Measurements from ENCODE around the gene ZNF747. TPM values are rescaled to one million over a fixed set of nuclear protein-coding genes. Genes with fewer than 3 reads are reported as not detected.
"Not testable (repeated sequence)": the region's sequence is repeated elsewhere in the genome, so short reads cannot be mapped to it uniquely, and the experiment has no call there.

The ZNF747 gene
- total RNA-seq, 1 donor from 2014 or later: 12.7 TPM

DNA sequence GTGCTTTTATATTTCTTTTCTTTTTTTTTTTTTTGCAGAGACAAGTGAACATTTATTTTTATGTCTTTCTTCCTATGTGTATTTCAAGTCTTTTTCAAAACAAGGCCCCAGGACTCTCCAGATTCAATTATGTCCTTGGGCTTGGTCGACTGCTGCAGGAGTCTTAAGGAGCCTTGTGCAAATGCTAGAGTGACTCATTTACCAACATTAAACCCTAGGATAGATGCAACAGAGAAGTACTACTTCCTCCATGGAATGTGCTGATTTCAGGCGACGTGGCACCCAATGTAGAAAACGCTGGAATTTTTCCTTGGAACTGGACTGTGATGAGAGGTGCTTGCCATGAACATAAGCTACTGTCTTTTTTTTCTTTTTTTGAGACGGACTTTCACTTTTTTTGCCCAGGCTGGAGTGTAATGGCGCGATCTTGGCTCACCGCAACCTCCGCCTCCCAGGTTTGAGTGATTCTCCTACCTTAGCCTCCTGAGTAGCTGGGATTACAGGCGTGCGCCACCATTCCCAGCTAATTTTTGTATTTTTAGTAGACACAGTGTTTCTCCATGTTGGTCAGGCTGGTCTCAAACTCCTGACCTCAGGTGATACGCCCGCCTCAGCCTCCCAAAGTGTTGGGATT lies 1.9 kb upstream of the ZNF747 start:
- DNase-seq (ENCODE audit: low spot score); ATAC-seq; intact Hi-C loops (cut with DNase I): not testable (repeated sequence)

DNA sequence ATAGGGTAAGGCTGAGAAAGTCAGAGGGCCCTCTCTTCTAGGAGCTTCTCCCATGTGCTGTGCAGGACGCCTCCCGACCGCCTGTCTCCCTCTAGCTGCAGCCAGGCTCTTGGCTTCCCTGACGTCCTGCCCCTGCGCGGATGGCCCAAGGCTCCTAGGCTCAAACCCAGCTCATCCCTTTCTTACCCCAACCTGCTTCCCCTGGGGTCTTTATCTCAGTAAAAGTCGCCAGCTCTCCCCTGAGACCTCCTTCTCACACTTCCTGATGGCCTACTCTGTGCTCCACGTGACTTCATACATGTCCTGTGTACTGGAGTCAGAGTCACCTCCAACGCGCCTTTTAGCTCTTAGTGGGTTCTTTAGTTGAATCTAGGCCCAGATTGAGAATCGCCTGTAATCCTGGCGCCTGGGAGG lies 1.1 kb upstream of the ZNF747 start:
- ATAC-seq (peak; percentile 87), DNase-seq (ENCODE audit: low spot score) (peak; percentile 82)
- intact Hi-C loops (cut with DNase I): no loop called here

DNA sequence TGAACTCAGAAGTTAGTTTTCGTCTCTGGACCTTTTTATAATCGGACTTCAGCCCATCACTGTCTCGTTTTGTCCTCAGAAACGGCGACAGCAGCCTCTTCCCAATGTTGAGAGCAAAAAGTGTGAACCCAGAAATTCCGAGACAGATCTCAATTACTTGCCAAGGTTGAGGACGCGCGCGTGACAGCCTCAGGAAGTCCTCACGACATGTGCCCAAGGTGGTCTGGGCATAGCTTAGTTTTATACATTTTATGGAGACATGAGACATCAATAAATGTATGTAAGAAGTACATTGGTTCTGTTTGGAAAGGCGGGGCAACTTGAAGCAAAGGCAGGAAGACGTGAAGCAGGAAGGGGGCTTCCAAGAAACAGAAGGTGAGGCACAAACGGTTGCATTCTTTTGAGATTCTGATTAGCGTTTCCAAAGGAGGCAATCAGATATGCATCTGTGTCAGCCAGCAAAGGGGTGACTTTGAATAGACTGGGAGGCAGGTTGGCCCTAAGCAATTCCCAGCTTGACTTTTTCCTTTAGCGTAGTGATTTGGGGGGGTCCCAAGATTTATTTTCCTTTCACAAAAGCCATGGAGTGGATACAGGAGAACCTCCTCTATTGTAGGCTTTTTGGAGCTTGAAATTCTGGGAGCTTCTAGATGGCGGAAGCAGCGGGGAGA lies 583 bp upstream of the ZNF747 start:
- DNase-seq (ENCODE audit: low spot score) (no peak), ATAC-seq (peak; percentile 19)
- intact Hi-C loops (cut with DNase I): no loop called here

DNA sequence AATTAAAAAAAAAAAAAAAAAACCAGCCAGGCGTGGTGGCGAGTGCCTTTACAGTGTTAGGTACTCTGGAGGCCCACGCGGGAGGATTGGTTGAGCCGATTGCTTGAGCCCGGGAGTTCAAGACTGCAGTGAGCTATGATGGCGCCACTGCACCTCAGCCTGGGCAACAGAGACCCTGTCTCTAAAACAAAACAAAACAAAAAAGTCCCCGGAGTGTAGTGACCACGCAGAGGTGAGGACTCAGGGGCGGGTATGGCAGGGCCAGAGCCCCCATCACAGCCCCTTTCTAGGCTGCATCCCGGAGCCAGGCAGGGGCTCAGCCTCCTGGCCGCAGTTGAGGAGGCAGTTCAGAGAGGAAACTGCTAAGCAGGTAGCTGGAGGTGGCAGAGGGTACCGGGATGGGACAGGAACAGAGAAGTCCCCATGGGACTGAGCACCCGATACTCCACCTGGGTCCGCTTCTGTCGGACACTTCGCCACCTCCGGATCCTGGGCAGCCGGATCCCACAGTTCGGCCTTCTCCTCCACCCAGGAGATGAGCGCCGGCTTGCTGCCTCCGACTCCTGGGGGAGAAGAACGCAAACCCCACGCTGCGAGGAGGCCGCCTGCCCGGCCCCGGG lies 800 bp downstream of the ZNF747 start:
- intact Hi-C loops (cut with DNase I): no loop called here
- ATAC-seq: no peak

DNA sequence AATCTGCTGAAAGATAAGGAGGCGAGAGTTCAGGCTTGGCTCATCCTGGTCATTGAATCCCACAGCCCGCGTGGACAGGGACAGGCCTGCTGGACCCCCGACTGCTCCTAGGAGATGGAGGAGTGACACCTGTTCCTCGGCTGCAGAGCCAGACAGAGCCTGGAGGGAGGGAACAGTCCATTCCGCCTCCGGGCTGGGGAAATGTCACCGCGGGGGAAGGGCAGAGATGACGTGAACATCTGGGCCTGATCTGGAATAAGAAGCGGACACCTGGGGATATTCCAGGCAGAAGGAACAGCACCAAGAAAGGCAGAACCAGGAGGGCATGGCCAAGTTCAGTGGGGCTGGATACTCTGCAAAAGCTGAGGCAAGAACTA lies 1.5 kb downstream of the ZNF747 start:
- DNase-seq (ENCODE audit: low spot score): no peak
- ATAC-seq: no peak
- intact Hi-C loops (cut with DNase I): no loop called here

More for the DNA sequence above, 800 bp downstream of the ZNF747 start:
- DNase-seq (ENCODE audit: low spot score): no peak

DNA sequence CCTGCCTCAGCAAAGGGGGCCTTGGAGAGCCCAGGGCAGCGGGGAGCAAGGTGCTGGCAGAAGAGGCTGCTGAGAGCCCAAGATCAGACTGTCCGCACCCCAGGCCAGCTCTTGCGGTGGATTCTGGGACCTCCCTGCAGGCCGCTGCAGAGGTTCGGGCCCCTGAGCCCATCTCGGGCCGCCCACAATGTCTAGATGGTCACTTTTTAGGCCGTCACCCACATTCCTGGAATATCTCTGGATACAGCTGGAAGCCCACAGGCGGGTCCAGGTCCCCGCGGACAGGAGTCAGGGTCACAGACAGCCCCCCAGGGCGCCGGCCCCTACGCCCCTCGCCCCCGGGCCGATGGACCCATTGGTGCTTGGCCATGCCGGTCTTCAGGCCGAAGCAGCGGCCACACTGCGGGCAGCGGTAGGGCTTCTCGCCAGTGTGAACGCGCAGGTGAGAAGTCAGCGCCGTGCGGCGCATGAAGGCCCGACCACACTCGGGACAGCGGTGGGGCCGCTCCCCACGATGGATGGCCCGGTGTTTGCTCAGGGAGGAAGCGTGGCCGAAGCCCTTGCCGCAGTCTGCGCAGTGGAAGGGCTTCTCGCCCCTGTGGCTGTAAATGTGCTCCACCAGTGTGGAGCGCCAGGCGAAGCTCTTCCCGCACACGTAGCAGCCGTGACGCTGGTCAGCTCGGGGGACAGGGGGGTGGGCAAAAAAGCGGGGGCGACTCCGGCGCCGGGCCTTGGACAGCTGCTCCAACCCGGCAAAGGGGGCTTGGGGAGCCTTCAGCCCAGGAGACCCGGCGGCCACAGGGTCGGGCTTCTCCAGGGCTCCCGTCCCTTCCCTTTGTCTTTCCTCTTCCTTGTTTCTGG lies 2.1 kb downstream of the ZNF747 start:
- intact Hi-C loops (cut with DNase I): no loop called here
- DNase-seq (ENCODE audit: low spot score) (no peak), ATAC-seq (no peak)

DNA sequence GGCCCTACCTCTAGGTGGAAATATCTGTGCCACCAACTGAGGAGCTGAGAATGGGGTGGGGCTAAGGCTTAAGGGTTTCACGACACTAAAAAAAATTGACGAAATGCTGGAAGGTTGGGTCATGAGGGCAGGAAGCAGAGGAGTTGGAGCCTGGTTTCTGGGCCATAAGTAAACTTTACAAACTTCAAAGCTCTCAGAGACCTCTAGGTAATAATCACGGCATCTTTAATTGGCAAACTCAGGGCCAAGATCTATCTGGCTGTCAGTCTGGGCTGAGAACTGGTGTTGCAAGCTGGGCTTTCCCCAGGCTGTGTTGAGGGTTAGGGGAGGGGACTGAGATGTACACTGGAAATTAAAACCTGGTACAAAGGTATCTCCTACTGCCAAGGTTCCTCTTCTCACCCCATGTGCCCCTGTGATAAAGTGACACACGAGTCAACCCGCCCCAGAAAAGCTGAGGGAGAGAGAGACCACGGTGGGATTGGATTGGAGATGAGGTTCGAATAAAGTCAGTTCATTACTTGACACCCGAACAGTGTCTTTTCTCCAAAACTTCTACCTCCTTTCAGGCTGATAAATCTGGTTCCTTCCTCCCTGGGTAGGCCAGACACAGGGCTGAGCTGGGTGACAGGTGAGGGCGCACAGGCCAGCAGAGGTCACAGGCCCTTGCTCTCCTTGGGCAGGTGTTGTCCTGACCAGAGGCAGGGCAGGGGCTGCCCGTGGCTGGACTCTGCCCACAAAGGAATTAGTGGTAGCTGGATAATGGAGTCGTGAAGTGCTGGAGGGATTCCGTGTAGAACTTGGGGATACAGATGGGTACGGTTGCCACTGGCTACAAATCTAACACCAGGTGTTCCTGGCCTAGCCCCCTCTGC lies 4.3 kb downstream of the ZNF747 start:
- no peak for ATAC-seq
- intact Hi-C loops (cut with DNase I): no loop called here
- DNase-seq (ENCODE audit: low spot score): no peak

DNA sequence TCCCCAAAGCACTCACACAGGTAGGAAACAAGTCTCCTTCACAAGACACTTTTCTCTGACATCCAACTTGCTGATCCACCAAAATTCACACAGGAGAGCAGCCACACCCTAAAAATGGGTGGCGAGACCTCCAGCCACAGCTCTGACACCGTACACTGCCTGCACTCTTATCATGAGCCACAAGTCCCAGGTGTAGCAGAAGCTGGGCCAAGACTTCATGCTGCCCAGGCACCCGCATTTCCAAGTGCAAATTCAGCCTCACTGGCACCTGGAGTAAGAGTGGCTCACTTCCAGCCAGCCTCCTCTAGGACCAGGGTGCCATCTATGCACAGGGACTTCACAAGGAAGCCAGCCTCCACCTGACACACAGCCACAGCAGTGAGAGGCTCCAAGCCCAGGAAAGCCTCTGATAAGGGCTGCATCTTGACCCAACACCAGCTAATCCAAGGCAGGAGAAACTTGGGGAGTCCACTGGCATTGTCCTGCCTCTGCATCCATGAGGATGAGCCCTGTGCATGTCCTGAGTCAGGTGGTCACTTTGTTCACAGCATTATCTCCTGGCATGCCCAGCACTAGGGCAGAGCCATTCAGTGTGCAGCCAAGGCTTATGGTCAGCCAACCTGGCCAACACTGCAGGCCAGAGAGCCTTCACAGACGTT lies 5.7 kb downstream of the ZNF747 start:
- intact Hi-C loops (cut with DNase I): no loop called here
- DNase-seq (ENCODE audit: low spot score): no peak
- no peak for ATAC-seq

DNA sequence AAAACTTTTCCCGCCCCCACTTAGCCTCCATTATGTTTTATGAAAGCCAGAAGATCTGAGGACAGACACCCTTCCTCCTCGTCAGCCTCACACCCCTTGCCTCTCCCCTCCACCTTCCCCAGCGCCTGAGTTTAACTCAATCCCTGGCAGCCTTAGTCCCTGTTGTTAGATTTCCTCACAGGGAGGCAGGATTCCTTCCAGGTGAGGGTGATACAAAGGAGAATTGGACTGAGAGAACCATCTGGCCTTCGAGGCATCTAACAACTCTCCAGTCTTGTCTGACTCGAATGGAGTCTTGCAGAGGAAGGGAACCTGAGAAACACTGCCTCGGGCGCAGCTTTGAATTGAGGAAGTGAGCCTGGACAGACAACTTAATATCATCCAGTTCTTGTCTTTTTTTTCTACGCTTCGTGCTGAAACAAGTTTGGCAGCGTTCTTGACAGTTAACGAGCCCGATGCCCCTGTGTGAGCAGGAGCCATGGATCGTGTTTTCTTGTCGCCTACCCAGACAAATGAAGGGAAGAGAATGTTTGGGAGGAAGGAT lies 7.0 kb downstream of the ZNF747 start:
- ATAC-seq (no peak), DNase-seq (ENCODE audit: low spot score) (no peak)
- intact Hi-C loops (cut with DNase I): no loop called here

DNA sequence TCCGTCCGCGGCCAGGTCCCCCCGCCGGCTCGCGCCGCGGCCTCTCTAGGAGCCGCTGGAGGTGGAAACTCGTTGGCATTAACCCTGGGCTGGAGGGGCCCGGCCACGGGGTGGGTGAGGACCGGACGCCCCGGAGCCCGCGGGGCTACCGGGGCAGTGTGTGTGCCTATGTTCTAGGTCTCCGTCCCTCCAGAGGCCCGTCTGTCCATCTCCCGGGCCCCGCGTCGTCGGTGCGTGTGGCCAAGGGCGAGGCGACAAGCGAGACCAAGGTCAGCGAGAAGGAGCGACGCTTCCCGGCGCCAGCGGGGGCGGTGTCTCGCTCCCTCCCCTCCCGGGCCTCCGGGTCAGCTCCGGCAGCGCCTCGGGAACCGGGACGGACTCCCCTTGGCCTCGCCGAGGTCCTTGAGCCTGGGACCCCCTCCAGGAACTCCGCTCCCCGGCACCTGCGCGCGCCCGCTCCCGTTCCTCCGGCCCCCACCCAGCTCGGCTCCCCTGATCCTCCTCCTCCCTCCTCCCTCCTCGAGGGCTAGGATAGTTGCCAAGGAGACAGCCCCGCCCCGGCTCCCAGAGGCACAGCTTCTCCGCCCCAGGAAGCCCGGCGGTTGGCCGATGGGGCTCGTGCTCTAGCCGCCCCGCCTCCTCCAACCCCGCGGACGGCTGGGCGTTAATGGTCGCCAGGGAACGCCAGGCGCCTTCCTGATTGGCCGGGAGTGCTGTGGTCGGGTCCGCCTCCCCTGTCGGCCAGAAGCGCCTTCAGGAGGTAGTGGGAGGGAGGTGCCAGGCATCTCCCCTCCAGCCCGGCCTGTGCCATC lies 7.6 kb downstream of the ZNF747 start:
- intact Hi-C loops (cut with DNase I): no loop called here
- peak; percentile 96 for ATAC-seq
- DNase-seq (ENCODE audit: low spot score): peak; percentile 99

DNA sequence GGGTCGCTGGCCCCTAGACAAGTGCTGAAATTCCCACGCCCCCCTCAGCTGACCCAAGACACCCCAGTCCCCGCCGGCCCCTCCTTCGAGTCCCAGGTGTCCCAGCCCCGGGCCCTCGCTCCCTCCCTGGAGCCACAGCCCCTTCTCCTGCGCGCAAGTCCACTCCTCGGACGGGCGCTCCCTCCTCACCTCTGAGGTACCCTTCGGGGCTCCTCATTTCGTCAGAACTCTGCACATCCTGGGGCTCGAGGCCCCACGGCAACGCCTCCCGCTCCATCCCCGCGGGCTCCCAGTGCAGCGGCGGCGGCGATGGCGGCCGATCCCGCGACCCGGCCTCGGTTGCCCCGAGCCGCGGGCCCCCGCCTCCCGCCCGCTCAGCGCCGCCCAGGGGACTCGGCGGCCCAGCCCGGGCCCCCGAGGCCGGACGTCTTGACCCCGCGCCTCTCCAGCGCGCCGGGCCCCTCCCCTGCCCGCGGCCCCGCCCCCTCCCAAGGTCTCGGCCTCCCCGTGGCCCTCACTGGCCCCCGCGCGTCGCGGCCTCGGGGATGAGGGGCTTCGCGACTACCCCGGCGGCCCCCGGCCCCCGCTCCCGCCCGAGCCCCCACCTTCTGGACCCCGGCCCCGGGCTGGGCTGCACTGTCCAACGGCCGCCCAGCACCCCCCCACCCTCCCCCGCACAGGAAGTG lies 8.4 kb downstream of the ZNF747 start, which contains the start of gene ZNF768:
TSS of gene ZNF768 (minus strand) at position 430 of the 686 bp plus-strand sequence. CDS start at position 277, 153 bp downstream.
- DNase-seq (ENCODE audit: low spot score) (peak; percentile 76), ATAC-seq (peak; percentile 1)
- intact Hi-C loops (cut with DNase I): no loop called here

DNA sequence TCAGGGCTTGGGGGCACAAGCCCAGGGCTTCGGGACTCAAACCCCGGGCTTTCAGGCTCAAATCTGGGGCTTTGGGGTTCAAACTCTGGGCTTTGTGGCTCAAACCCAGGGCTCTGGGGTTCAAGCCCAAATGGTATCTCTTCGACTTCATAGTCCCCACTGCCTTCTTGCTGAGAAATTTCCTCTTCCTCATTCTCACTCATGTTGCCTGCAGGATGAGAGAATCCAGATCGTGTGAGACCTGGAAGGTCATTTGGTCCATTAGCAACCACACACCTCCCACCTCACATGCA lies 8.9 kb downstream of the ZNF747 start:
- ATAC-seq: no peak
- intact Hi-C loops (cut with DNase I): no loop called here

DNA sequence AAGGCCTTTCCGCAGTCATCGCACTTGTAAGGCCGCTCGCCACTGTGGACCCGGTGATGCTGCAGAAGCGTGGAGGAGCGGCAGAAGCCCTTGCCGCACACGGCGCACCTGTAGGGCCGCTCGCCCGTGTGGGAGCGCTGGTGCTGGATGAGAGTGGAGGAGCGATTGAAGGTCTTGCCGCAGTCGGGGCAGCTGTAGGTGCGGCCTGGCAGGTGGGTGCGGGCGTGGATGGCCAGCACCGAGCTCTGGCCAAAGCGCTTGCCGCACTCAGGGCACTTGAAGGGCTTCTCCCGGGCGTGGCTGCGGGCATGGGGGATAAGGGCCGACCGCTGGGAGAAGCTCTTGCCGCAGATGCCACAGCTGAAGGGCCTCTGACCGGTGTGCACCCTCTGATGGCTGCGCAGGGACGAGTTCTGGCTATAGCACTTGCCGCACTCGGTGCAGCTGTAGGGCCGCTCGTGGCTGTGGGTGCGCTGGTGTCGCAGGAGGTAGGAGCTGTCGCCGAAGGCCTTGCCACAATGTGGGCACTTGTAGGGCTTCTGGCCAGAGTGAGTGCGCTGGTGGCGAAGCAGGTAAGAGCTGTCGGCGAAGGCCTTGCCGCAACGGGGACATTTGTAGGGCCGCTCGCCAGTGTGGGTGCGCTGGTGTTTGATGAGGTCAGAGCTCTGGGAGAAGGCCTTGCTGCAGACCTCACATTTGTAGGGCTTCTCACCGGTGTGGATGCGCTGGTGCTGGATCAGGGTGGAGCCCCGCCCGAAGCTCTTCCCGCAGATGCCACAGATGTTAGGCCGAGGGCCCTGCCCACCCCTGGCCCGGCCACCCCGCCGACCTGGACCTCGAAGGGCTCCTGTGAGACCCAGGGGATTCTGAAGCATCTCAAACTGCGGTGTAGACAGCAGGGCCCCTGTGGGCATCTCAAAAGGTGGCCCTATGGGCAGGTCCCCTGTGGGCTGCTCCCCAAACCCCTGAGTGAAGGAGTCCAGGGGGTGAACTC lies 9.8 kb downstream of the ZNF747 start:
- intact Hi-C loops (cut with DNase I): no loop called here
- ATAC-seq (no peak), DNase-seq (ENCODE audit: low spot score) (no peak)

More for the DNA sequence above, 8.9 kb downstream of the ZNF747 start:
- DNase-seq (ENCODE audit: low spot score): no peak

DNA sequence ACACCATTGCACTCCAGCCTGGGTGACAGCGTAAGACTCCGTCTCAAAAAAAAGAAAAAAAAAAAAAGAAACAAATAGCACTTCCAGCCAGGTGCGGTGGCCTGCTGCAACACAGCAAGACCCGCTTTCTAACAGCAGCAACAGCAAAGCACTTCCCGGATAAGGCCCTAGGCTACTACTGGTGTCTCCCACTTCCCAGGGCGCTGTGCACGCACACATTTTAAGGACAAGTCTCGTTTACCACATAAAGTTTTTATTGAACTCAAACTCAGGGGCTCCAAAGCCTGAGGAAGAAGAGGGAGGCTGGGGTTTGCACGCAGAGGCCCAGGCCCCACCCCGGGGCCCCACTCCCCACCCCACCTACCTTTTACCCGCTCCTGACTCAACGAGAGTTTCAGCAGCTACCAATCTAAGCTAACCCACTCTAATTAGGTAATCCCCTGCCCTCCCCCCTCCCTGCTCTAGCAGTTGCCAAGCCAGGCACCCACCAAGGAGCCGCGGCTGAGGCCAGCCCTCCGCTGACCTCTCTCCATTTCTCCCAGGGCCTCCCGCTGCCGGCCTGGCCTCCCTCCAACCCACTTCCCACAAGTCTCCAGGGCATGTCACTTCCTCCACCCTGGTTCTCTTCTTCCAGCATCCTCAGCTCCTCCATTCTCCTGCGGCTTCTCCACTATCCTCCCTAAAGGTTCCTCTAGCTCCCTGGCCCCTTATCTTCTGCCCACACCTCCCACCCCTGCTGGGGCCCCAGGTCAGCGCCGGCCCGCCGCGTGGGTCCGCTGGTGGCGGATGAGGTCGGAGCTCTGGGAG lies 10.7 kb downstream of the ZNF747 start:
- intact Hi-C loops (cut with DNase I): no loop called here
- DNase-seq (ENCODE audit: low spot score): no peak

More for the DNA sequence above, 10.7 kb downstream of the ZNF747 start:
- ATAC-seq: no peak
